ENCODE measurements around the gene RAB3C.

Gene RAB3C

DNA sequence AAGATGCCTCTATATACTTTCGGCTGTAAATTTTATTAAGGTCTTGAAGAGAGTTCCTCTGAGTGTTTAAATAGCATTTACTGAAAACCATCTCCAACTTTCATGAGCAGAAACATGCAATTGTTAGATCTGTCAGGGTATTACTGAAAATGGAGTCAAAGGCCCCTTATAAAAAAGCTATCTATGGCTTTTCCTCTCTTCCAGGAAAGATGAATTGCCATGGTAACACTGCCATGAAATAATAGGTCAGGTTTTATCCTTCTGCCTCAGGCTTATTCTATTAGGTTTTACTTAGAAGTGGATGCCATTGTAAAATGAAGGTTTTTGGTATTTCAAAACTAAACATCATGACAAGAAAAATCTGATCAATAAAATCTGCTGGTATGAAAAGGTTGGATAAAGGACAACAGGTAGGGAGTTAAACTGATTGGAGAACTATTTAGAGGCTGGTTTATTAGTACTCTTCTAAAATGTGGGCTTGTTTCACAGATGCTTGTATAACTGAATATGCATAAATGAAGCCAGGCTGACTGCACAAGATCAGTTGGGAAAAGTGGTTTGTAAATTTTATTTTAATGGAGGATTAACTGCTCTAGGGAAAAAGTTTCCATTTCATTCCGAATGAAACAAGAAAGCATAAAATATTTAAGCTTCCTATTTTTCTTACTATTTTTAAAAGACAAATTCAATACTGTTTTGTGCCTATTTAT is 135.5 kb downstream of the RAB3C start:
- in situ Hi-C loops (cut with HindIII; ENCODE audit: low sequenced_read_pairs) = no loop called here

DNA sequence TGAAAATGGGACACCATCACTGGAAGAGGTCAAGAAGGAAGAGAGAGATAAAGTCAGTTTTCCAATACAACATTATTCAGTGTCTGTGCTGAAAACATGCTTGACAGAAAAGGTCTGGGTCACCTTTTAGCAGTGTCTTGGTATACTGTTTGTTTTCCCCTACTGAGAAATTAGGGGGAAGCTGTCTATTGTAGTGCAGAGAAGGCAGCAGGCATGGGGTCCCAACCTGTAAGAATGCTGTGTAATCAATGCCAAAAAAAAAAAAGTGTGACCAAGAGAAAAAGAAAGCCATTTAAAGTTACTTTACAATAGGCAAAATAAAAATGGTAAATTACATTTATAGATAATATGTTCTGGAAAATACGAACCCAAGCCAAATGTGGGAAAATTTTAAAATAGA is 139.3 kb downstream of the RAB3C start:
- in situ Hi-C loops (cut with HindIII; ENCODE audit: low sequenced_read_pairs) = no loop called here

DNA sequence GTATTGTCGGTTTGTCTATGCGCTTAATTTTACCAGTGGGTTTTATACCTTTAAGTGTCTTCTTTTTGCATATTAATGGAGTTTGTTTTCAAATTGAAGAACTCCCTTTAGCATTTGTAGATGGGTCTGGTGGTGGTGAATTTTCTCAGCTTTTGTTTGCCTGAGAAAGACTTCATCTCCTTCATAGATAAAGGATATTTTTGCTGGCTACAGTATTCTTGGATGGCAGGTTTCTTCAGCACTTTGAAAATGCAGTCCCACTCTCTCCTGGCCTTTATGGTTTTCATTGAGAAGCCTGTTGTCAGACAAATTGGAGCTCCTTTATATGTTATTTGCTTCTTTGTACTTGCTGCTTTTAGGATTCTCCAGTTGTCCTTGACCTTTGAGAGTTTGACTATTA is 142.1 kb downstream of the RAB3C start:
- in situ Hi-C loops (cut with HindIII; ENCODE audit: low sequenced_read_pairs) = no loop called here

DNA sequence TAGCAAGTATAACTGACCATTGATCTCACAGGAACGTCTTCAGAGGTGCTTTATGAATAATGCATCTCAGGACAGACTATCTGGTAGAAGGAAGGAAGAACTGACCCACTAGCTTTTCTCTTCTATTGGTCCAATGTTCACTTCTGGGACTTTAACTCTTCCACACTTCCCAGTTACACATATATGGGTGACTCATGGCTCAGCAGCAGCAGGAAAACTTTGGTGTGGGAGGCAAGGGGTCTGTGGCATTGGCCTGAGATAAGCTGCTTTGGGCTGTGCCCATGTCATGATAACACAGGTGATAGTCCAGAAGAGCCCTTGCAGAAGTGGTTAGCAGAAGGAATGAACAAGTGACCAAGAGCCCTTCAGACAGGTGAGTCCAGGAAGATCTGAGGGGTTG is 148.8 kb downstream of the RAB3C start:
- in situ Hi-C loops (cut with HindIII; ENCODE audit: low sequenced_read_pairs) = no loop called here

DNA sequence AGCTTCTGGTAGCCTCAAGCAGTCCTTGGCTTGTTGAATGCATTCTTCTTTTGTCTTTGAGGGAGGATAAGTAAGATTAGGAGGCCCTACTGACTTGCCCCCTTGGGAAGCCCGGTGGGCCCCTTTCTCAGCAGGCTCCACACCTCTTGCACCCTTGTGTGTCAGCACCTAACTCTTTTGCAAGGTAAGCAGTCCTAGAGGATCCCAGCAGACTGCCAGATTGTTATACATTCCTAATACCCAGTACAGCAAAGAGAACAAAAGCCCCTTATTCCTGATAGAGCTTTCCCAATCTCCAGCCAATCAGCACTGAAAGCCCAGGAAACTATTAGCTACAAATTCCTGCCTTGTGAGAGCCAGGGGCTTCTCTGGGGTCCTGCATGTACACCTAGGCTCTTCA is 152.8 kb downstream of the RAB3C start:
- in situ Hi-C loops (cut with HindIII; ENCODE audit: low sequenced_read_pairs) = no loop called here

DNA sequence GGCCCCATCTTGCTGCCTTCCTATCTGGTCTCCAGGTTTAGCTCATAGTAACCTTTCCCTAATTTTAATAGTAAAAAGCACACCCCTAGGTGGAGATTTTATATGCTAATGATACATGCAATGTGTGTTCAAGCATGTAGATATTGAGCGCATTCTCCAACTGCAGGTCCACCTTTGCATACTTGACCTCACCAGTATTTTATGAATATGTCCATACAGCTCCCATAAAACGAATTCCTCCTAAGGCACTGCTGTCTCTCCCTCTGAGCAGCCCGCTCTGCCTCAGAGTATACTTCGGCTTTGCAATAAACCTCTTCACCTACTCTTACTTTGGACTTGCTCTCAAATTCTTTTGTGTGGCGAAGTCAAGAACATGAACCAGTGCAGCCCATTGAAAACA is 153.3 kb downstream of the RAB3C start:
- in situ Hi-C loops (cut with HindIII; ENCODE audit: low sequenced_read_pairs) = no loop called here

DNA sequence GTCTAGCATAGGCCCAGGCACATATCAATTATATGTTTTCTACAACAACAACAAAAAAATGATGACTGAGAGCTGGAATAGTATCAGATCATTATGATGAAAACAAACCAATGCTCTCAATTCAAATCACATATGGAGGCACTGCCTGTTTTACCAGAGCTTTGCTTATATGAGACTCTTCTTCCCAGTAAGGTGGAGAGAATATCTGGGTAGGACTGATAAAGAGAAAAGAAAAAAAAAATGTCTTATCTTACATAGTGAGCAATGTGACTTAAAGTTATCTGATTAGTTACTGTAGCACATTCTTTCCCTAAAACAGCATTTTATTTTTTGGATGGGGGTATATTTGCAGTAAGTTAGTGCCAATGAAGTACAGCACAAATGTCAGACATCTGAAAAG is 154.8 kb downstream of the RAB3C start:
- in situ Hi-C loops (cut with HindIII; ENCODE audit: low sequenced_read_pairs) = no loop called here

DNA sequence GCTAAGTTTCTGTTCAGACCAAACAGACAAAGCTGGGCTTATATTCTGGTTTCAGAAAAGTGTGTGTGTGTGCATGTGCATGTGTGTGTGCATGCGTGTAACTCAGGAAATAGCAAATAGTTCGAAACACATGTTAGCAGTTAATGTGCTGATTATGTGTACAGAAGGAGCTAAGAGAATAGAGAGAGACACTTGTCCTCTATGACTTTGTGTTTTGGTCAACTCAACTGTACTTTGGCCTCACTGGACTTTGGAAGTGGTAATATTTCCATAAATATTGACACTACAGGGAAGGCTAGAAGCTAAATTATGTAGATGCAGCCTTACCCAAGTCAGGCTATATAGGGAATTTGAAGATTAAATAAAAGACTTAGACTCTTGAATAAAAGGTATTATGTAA is 155.5 kb downstream of the RAB3C start:
- in situ Hi-C loops (cut with HindIII; ENCODE audit: low sequenced_read_pairs) = no loop called here

DNA sequence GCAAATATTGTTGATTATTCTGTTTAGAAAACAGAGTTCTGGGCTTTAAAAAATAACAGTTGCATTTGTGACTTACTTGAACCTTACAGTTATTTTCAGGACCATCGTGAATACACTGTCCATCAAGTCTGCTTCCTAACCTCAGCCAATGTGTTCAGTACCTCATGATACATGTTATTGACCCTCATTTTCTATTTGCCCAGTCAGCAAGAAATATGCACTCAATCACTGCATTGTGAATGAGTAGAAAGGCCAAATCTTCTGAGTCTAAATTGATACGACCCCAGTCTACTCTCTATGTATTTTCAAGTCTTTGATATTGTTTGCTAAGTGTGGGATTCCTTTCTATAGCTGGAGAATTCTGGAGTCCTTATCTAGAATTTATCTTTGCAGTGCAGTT is 156.2 kb downstream of the RAB3C start:
- in situ Hi-C loops (cut with HindIII; ENCODE audit: low sequenced_read_pairs) = no loop called here

DNA sequence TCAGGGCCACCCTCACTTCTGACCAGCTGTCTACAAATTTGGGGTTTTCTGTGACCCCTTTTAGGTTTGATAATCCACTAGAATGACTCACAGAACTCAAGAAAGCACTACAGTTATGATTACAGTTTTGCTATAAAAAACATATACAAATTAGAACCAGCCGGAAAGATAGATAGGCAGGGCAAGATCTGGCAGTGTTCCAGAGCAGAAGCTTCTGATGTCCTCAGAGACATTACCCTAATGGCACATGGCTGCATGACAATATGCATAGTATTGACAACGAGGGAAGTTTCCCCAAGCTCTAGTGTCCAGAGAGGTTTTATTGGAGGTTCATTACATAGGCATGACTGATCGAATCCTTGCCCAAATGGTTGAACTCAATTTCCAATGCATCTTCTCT is 158.1 kb downstream of the RAB3C start:
- in situ Hi-C loops (cut with HindIII; ENCODE audit: low sequenced_read_pairs) = no loop called here

DNA sequence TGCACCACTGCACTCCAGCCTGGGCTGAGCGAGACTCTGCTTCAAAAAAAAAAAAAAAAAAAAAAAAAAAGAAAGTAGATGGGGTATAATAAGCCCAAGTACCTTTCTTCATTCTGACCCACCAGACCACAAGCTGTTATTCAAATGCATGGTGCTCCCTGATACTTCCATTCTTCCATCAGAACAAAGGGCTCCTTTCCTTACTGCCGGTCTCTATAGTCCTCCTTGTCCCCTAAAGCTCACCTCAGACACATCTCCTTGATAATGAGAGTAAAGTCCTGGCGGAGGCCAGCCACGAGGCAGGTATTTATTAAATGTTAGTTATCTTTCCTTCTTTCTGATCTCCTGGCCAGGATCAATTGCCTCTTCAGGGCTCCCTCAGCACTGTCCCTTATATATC is 162.5 kb downstream of the RAB3C start:
- in situ Hi-C loops (cut with HindIII; ENCODE audit: low sequenced_read_pairs) = no loop called here

DNA sequence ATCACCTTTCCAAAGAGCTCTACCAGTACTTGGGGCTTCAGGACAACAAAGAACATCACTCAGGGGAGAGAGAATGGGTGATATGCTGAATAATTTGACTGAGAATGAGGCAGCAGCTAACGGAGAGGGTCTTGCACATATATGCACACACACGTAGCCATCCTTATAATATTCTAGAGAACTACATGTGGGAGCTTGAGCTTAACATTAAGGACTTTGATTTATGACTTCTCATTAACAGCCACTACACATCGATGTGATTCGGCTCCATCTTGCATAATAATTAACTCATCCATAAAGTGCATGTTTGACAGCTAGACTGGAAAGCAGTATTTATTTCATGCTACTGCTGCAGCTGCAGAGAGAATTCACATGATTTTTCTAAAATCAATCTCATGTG is 163.4 kb downstream of the RAB3C start:
- in situ Hi-C loops (cut with HindIII; ENCODE audit: low sequenced_read_pairs) = no loop called here

DNA sequence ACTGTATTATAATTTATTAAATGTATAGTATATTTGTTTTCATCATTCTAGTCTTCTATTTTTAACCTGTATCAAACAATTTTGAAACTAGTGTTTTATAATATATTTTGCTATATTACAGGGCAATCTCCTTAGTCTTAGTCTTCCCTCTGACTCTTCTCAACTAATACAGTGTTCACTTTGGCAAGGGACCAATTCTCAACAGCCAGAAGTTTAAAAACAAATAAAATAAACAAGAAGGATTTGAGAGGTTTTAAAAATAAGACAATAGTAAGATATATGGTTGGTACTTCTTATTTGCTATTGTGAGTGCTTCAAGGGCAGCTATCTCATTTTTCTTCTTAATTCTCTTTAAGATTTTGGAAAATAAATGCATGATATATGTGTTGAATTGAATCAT is 167.2 kb downstream of the RAB3C start:
- in situ Hi-C loops (cut with HindIII; ENCODE audit: low sequenced_read_pairs) = no loop called here

DNA sequence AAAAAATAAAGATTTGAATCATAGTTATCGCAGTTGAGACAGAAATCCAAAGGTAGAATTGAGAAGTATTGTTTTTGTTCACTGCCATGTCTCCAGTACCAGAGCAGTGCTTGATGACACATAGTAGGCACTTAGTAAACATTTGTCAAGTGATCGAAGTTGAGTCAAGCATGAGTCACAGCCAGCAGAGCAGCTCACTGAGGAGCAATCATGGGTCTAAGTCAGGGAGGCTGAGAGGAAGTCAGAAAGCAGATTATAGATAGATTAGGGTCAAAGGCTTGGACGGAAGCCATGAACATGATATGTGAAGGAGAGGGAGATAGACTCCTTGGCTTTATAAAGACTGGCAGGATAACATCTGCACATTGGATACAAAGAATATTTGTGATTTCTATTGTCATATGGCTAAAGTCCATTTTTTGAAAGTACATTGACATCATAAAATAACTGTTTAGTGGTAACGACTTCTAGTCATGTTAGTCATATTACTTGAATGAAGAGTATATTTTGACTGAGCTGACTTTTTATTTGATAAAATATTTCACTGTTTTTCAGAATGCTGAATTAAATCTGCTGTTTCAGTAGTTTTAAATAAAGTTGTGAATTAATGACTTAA is 168.5 kb downstream of the RAB3C start:
- in situ Hi-C loops (cut with HindIII; ENCODE audit: low sequenced_read_pairs) = no loop called here

DNA sequence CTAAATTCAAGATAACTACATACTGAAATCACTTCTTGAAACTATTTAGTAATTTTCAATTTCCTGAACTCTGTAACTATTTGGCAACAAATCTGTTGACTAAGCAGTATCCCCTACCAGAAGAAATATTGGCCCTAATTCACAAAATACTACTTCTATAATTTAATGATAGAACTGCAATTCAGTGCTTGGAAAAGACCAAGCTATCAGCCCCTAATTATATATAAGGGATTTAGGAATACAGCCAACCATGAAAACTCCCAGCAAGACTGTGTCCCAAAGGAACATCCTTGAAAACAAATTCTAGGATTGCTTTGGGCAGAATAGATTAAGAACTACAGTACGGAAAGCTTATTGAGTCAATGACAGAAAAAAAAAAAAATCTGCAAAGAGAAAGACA is 169.2 kb downstream of the RAB3C start:
- in situ Hi-C loops (cut with HindIII; ENCODE audit: low sequenced_read_pairs) = no loop called here

DNA sequence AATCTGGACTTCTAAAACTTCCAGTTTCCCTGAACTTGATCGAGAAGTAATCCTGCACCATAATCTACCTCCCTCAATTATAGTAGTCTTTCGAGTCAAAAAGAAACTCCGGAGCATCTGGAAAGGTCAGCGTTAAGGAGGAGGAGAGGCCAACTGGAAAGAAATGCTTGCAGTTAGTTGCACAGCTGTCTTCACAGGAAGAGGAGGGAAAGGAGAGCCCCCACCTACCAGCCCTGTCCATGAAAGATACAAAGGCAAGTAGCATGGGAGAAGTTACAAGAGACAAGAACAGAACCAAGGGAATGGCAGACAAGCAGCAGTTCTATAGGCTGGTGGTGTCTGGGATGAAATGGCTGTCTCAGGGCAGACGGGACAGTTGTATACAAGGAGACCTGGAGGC is 170.6 kb downstream of the RAB3C start:
- in situ Hi-C loops (cut with HindIII; ENCODE audit: low sequenced_read_pairs) = no loop called here

DNA sequence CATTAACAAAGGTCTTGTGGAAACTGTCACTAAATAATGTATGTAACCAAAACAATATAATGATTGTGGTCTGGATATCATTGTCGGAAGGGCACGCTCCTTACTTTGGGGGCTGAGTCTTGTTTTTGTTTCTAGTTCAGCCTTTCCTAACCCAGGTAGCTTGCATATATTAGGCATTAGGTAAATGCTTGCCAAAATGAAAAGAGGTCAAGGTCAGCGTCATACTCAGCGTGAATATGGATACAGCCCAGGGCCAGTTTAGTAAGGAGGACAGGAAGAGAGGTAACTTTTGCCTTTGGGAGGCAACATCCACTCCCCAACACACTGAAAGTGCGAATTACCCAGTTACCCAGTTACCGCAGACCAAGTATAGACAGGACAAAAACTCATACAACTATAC is 171.4 kb downstream of the RAB3C start:
- in situ Hi-C loops (cut with HindIII; ENCODE audit: low sequenced_read_pairs) = no loop called here

DNA sequence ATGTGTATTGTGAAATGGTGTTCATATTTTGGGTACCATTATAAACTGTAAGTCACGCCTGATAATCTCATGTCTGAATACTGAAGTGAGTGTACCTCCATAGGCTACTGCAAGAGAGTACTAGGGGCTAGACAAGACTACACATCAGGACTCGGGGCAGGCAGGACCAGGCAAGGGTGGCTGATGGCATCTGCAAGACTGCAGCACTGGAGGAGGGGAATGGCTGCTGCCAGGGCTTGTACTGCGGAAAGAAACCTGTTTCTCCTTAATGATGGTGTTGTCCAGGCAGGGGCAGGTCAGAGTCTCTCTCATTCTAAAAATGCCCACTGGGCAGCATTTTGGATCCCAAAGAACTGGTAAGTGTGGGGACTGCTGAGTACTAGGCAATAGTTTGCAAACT is 172.5 kb downstream of the RAB3C start:
- in situ Hi-C loops (cut with HindIII; ENCODE audit: low sequenced_read_pairs) = no loop called here

DNA sequence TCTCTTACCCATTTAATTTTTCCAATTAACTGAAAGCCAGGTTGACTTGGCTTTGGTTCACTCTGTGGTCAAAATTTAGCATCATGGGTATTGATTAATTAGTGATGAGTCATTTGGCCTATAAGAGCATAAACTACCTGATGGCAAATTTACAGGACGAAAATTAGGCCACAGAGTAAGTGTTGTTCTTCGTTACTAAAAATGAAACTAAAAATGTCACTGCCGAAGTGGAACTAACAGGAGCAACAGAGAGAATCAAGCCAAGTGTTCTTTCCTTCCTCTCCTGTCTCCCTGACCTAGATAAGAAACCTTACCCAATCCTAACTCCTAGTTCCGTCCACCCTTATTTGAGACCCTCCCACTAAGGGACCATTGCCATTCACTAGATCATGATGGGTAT is 176.9 kb downstream of the RAB3C start:
- in situ Hi-C loops (cut with HindIII; ENCODE audit: low sequenced_read_pairs) = no loop called here

DNA sequence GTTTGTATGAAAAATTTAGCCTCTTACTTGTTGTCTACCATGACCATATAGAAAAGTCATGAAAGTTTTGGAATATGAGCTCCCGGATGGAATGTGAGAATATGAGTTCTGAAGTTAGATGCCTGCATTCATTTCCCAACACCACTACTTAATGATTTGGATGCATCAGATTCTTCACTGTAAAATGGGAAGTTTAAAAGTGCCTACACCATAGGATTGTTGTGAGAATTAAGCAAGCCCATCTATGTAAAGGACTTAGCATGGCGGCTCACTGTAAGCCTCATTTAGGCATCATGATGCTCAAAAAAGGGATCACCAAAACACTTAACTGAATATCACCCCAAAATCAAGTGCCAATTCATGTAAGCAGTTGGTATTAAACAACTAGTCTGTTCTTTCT is 177.3 kb downstream of the RAB3C start:
- in situ Hi-C loops (cut with HindIII; ENCODE audit: low sequenced_read_pairs) = no loop called here

DNA sequence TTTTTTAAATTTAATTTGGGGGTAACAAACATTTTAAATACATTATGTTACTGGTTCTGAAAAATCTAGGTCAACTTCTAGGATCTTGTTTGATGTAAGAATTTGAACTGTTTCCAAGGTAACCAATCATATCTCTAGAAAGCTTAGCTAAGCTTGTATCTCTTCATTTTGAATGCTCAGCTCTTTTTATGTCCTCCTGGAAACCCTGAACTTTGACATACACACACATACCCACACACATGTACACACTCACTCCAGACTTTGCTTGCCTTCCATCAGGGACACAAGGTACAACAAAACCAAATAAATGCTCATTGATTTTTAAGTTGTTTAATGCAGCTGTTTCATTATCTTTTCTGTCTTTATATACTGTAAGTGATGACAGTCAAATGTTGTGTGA is 178.5 kb downstream of the RAB3C start:
- in situ Hi-C loops (cut with HindIII; ENCODE audit: low sequenced_read_pairs) = no loop called here

DNA sequence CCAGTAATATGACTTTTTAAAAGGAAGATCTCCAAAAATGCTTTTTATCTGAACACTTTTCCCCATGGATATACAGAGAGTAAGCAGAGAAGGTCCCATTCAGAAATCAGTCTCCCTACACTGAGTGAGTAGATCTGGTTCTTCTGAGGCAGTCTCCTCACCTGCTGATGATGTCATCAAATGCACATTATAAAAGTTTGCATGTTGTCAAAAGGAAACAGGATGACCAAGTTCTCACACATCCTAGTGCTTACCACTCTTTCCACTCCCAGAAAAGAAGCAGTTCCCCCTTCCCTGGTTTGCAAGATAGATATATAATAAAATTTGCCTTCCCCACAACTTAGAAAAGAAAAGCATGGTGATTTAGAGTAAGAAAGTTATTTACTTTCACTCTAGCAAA is 180.5 kb downstream of the RAB3C start:
- in situ Hi-C loops (cut with HindIII; ENCODE audit: low sequenced_read_pairs) = no loop called here

DNA sequence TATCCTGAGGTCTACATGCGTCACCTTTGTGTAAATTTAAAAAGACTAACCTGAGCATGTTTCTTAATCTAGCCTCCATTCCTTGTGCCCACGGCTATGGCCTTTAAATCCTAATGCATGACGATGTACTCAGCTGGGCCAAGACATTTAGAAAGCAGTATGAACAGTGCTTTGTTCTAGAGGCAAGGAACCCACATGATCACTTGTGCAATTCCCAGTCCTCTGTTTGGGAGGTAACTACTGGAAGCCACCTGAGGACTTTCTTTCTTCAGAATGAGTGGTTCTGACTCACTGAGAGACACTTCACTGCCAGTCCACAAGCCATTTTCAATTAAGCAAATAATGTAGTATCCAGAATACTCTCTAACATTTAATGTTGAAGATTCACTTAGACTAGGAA is 181.3 kb downstream of the RAB3C start:
- in situ Hi-C loops (cut with HindIII; ENCODE audit: low sequenced_read_pairs) = no loop called here
